IPS-NIHi7 (cell line): ENCODE data around the gene ADAMTS13.
"Not testable (repeated sequence)": the region's sequence is repeated elsewhere in the genome, so short reads cannot be mapped to it uniquely, and the experiment has no call there.

Experiments used
- DNase-seq: peaks from one replicate; pipeline ENCODE4 v3.0.0; 2012; ENCODE audit warnings: mixed read lengths; ENCODE audit errors: extremely low spot score

Gene ADAMTS13

GRCh38 chr9:133392308-133392707, 29.9 kb upstream of the ADAMTS13 start:
- not testable (repeated sequence) for DNase-seq

GRCh38 chr9:133393399-133393798, 28.8 kb upstream of the ADAMTS13 start:
- DNase-seq, result no peak

DNA sequence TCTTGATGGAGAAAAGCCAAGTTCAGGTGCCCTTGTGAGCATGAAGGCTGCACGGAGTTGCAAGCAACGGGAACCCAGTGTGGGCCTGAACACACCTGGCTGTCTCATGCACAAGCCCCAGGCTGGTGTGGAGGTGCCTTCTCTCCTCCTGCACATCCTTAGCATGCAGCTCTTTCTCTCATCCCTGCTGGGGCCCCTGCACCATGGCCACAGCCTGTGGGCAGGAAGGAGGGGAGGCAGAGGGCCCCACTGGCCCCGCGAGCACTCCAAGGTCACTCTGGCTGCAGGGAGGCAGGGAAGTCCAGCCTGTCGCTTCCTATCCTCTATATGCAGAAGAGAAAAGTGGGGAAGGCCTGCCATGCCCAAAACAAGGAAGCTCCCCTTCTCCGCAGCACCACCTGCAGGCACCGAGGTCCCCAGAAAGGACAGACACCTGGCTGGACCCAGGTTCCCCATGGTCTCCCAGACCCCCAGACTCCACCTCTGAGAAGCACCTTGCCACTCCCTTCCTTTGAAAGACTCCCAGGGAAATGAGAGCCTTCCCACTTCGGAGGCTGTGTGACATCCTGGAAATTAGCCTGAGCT, 27.4 kb upstream of the ADAMTS13 start:
- DNase-seq, result no peak

- peak; percentile 83 for DNase-seq
These were observed 25.2 kb upstream of the ADAMTS13 start for GRCh38 chr9:133396952-133397351.

DNA sequence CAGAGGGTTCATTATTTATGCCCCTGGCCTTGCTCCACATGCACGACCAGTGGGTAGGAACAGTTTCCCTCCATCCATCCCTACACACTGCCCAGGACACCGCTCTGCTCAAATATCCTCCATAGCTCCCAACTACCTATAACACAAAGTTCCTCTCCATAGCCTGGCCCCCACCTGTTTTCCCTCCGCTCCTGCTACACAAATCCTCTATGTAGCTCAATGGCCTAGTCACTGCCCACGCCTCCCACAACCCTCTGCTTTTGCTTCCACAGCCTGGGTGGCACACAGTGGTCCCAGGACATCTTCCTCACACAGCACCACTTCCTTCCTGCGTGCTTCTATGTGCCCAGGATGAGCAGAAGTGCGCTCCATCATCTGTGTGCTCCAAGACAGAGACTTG, 24.8 kb upstream of the ADAMTS13 start:
- no peak for DNase-seq

- no peak for DNase-seq
These were observed 24.3 kb upstream of the ADAMTS13 start for GRCh38 chr9:133397895-133398294.

- DNase-seq, result no peak
These were observed 21.9 kb upstream of the ADAMTS13 start for GRCh38 chr9:133400292-133400691.

- no peak for DNase-seq
These were observed 20.6 kb upstream of the ADAMTS13 start for GRCh38 chr9:133401588-133401987.

DNA sequence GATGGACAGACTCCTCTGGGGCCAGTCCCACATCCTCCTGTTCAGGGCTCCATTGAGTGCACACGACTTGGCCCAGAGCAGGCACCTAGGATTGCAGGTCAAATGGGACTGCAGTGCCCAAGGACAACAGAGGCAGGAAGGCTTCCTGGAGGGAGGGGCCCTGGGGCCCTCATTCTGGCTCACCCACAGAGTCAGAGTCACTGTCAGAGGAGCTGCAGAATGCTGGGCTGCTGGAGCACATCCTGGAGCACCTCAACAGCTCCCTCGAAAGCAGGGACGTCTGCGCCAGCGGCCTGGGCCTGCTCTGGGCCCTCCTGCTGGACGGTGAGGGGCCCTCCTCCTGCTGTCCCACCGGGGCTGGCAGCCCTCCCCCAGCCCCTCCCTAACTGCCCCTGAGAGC, 19.5 kb upstream of the ADAMTS13 start:
- DNase-seq, result no peak

GRCh38 chr9:133403766-133404453, 18.3 kb upstream of the ADAMTS13 start:
- peak; percentile 77 for DNase-seq

GRCh38 chr9:133404454-133405002, 17.6 kb upstream of the ADAMTS13 start:
- no peak for DNase-seq

DNA sequence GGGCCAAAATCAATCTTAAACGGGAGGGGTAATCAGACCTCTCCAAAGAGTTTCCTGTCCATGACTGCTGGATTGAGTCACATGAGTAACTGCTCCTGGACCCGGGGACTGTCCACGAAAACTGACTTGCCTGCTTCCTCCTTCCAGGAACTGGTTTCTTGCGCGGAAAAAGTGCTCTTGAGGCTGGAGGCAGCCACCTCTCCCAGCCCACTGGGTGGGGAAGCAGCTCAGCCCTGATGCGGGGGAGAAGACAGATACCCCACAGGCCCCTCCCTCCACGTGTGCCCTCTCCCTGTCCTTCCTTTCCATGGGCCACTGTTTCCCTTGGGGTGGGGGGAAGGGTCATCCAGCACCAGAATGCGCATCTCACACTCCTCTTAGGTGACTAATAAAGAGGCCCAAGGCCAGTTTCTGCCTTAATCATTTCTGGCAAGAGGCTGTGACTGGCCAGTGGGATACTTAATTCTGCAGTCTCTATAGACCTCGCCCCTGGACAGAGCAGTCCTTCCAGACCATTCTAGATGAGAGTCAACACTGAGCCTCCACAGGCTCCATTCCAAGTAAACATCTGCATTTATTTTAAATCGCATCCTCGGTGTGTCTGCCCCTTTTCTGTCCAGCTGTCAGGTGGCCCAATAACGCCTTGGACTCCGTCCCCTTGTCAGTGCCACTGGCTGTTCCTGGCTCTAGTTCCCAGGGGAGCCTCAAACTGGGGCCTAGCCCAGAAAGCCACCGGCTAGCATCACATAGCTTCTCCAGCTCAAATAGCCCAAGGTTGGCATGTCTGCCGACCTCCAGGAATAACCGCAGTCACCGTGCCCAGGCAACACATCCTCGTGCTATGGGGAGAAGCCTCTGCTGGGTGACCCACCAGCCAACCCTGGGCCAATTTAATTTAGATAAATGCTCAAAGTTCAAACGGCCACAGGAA, 16.4 kb upstream of the ADAMTS13 start:
- DNase-seq, result no peak

DNA sequence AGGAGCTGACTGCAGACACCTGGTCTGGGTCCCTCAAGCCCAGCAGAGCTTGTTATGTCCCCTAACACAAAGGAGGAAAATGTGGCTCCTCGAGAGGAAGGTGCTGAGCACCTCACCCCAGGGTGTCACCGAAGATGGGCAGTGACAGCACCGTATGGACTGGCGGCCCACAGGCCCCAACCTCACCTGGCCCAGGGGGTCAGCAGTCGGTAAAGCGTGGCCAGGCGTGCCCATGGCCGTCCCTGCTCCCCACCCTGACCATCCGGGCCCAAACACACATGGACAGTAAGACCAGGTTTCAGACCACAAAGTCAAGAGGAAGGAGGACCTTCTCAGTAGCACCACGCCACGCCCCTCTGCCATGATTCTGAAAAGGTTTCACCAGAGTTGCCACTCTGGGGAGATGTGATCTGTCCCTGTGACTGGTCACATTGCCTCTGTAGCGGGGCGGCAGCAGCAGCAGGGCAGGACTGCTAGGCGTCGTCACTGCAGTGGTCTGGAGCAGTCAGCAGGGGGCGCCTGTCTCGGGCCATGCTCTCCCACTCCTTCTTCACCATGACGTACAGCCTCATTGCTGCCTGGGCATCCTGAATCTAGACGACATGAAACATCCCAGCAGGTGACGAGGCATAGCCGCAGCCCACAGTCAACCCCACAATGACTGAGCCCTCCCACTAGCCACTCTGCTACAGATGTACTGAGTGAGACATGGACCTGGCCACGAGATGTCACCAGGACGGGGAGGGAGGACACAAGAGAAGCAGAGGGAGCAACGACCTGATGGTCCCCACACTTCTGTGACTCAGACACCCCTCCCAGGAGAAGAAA, 15.5 kb upstream of the ADAMTS13 start:
- DNase-seq, result peak; percentile 91

GRCh38 chr9:133408042-133408441, 14.1 kb upstream of the ADAMTS13 start:
- no peak for DNase-seq

- DNase-seq, result no peak
These were observed 7.0 kb upstream of the ADAMTS13 start for GRCh38 chr9:133415170-133415569.

GRCh38 chr9:133417541-133418461, 4.4 kb upstream of the ADAMTS13 start, which contains the start of gene REXO4:
TSS of gene REXO4 (minus strand) at chr9:133418010. CDS start at chr9:133417844, 166 bp downstream.
- DNase-seq, result peak; percentile 85

DNA sequence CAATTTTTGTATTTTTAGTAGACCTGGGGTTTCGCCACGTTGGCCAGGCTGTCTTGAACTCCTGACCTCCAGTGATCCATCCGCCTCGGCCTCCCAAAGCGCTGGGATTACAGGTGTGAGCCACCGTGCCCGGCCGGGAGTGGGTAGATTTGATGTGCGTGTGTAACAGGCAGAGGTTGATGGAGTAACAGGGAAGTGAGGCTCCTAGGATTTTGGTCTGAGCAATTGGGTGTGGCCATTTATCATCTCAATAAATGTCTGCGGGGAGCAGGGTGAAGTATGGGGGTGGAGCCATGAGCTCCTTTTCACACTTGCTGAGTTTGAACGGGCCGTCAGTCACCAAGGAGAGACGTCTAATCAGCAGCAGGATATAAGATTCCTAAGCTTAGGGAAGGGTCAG, 3.2 kb upstream of the ADAMTS13 start:
- no peak for DNase-seq

- no peak for DNase-seq
These were observed 1.8 kb upstream of the ADAMTS13 start for GRCh38 chr9:133420392-133420827.

- no peak for DNase-seq
These were observed 1.0 kb downstream of the ADAMTS13 start for GRCh38 chr9:133423216-133423615.

- no peak for DNase-seq
These were observed 2.0 kb downstream of the ADAMTS13 start for GRCh38 chr9:133424187-133424586.
